Osteocyte (in vitro differentiated cells): ENCODE data around the gene RAB36. TPM values are rescaled to one million over a fixed set of nuclear protein-coding genes. Genes with fewer than 3 reads are reported as not detected.

Source experiments
- DNase-seq: peaks from one replicate; pipeline ENCODE4 v3.0.0; 2021; ENCODE audit warnings: mixed read lengths; ENCODE audit not compliant: unreplicated experiment; ENCODE audit errors: extremely low spot score
- H3K27ac Mint-ChIP-seq: one replicate; pipeline ENCODE4 v1.8.0; 2021; ENCODE audit warnings: mild to moderate bottlenecking, mixed read lengths; ENCODE audit not compliant: unreplicated experiment
- H3K27me3 Mint-ChIP-seq: one replicate; pipeline ENCODE4 v1.8.0; 2021; ENCODE audit warnings: mixed read lengths; ENCODE audit not compliant: unreplicated experiment
- H3K36me3 Mint-ChIP-seq: one replicate; pipeline ENCODE4 v1.8.0; 2021; ENCODE audit warnings: mixed read lengths; ENCODE audit not compliant: unreplicated experiment
- H3K4me1 Mint-ChIP-seq: one replicate; pipeline ENCODE4 v1.8.0; 2021; ENCODE audit warnings: mixed read lengths; ENCODE audit not compliant: unreplicated experiment
- H3K4me3 Mint-ChIP-seq: one replicate; pipeline ENCODE4 v1.8.0; 2021; ENCODE audit warnings: mild to moderate bottlenecking, moderate library complexity, mixed read lengths; ENCODE audit not compliant: unreplicated experiment
- H3K9me3 Mint-ChIP-seq: one replicate; pipeline ENCODE4 v1.8.0; 2021; ENCODE audit warnings: mixed read lengths; ENCODE audit not compliant: unreplicated experiment
- long read RNA-seq: library from polyadenylated mRNA; unstranded; transcript quantifications from one replicate; pipeline ENCODE4 v2.0.0, GENCODE V29; 2021
- total RNA-seq: library from RNA; stranded (reverse); gene quantifications from 2 replicates; pipeline ENCODE4 v1.2.1, GENCODE V29; 2021
- TF ChIP-seq, protein P1 (sequence below): fragments of 200-600 bp; sonication (generic); IDR thresholded peaks from 2 replicates; pipeline ENCODE4 v1.5.0; 2021; ENCODE audit warnings: antibody characterized with exemption, mild to moderate bottlenecking, moderate library complexity

Gene RAB36
- 3.8 and 4.8 TPM in 2 replicates for total RNA-seq
- long read RNA-seq, partial matches to known transcripts = 0 of 3 reads
- long read RNA-seq, other reads (novel, unspliced or antisense) = 3 of 3 reads

DNA sequence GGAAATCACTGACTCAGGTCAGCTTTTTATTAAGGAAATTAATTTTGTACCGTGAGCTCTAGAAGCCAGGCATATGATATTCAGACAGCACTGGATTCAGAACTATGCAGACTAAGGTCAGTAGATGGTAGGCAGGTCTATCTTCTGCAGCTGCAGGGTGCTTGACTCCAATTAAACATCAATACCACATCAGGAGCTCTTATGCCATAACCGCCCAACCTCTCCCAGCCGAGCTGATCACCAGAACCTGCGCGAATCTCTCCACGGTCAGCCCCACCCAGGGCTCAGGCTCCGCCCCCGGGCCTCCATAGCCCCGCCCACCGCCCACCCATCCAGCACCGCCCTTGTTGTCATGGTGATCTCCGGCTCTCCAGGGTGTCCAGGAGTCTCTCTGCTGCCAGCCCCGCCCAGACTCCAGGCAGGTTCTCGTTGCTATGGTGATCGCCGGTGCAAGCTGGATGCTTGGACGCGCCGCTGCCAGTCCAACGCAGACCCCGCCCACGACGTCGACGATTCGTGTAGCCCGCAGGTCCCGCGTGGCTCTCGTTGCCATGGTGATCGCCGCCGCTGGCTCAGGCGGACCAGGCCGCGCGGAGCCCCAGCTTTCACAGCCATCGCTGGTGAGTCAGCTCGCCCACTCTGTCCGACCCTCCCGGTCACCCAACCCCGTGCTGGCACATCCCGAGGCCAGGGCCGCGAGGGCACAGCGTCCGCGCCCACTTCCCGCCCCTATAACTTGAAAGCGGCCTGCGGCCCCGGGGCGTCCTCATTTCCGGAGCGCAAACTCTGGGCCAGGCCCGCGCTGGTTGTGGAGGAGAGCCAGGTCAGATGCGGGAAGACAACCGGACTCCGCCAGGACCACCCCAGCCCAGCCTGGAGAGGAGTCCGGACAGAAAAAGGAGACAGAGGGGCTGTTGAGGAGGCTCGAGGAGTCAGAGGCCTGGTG is at the start of gene RAB36:
TSS of gene RAB36 (plus strand) at position 546 of the 946 bp plus-strand sequence. CDS start 1,140 bp downstream, outside the sequence.
- H3K27me3 Mint-ChIP-seq = no peaks in the 10 kb centered on the region
- H3K4me1 Mint-ChIP-seq = peaks cover 21% of the 10 kb centered on the region
- H3K36me3 Mint-ChIP-seq = peaks cover 2% of the 10 kb centered on the region
- H3K9me3 Mint-ChIP-seq = no peaks in the 10 kb centered on the region
- H3K27ac Mint-ChIP-seq = peak within 1 kb of the TSS; percentile 88
- H3K4me3 Mint-ChIP-seq = peak within 1 kb of the TSS; percentile 78
- DNase-seq = peak; percentile 99
- TF ChIP-seq, protein P1, sequence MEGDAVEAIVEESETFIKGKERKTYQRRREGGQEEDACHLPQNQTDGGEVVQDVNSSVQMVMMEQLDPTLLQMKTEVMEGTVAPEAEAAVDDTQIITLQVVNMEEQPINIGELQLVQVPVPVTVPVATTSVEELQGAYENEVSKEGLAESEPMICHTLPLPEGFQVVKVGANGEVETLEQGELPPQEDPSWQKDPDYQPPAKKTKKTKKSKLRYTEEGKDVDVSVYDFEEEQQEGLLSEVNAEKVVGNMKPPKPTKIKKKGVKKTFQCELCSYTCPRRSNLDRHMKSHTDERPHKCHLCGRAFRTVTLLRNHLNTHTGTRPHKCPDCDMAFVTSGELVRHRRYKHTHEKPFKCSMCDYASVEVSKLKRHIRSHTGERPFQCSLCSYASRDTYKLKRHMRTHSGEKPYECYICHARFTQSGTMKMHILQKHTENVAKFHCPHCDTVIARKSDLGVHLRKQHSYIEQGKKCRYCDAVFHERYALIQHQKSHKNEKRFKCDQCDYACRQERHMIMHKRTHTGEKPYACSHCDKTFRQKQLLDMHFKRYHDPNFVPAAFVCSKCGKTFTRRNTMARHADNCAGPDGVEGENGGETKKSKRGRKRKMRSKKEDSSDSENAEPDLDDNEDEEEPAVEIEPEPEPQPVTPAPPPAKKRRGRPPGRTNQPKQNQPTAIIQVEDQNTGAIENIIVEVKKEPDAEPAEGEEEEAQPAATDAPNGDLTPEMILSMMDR = no peak

DNA sequence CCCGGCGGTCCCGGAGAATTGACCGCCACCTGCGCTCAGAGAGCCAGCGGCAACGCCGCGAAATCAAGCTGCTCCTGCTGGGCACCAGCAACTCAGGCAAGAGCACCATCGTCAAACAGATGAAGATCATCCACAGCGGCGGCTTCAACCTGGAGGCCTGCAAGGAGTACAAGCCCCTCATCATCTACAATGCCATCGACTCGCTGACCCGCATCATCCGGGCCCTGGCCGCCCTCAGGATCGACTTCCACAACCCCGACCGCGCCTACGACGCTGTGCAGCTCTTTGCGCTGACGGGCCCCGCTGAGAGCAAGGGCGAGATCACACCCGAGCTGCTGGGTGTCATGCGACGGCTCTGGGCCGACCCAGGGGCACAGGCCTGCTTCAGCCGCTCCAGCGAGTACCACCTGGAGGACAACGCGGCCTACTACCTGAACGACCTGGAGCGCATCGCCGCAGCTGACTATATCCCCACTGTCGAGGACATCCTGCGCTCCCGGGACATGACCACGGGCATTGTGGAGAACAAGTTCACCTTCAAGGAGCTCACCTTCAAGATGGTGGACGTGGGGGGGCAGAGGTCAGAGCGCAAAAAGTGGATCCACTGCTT is 49.4 kb upstream of the RAB36 start:
- Mint-ChIP-seq H3K27ac (no peak overlapping the region), H3K9me3 (no peaks in the 10 kb centered on the region), H3K27me3 (no peaks in the 10 kb centered on the region), H3K36me3 (no peaks in the 10 kb centered on the region), H3K4me3 (no peak overlapping the region), H3K4me1 (peaks cover 5% of the 10 kb centered on the region)
- TF ChIP-seq, protein P1 = no peak
- no peak for DNase-seq

- DNase-seq = no peak
- Mint-ChIP-seq H3K27ac (no peak overlapping the region), H3K27me3 (no peaks in the 10 kb centered on the region), H3K9me3 (no peaks in the 10 kb centered on the region), H3K4me1 (peaks cover 5% of the 10 kb centered on the region), H3K4me3 (no peak overlapping the region), H3K36me3 (no peaks in the 10 kb centered on the region)
- TF ChIP-seq, protein P1 = no peak
Observed at GRCh38 chr22:23097412-23098229, 47.7 kb upstream of the RAB36 start.

DNA sequence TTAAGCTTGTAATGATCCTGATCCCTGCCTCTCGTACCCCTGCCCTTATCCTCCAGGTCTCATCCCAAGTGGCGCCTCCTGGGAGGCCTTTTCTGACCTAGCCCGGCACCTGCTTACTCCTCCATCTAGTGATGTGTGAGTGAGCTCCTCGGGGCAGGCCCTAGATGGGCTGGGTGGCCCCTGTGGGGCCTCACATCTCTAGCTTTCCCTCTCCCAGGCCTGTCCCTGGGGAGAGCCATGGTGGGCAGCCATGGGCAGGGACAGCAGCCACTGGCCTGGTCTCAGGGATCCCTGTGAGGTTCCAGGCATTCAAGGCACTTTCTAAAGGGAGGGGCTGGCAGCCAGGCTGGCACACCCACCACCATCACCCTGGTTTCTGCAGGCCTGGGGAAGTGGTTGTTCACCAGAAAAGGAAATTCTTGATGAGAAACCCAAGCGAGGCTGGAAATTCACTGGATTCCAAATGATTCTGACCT is 47.0 kb upstream of the RAB36 start:
- no peaks in the 10 kb centered on the region for H3K9me3 Mint-ChIP-seq
- no peak overlapping the region for H3K27ac Mint-ChIP-seq
- no peaks in the 10 kb centered on the region for H3K36me3 Mint-ChIP-seq
- H3K4me1 Mint-ChIP-seq = peaks cover 5% of the 10 kb centered on the region
- H3K27me3 Mint-ChIP-seq = no peaks in the 10 kb centered on the region
- no peak for DNase-seq
- TF ChIP-seq, protein P1 = no peak
- H3K4me3 Mint-ChIP-seq = no peak overlapping the region
